SK-N-SH (cell line): ENCODE results near the gene TSPAN12.

Experiments used
- CHD2 ChIP-seq: fragments of 150-350 bp; IDR thresholded peaks from 2 replicates; pipeline ENCODE4 v1.6.1; 2018; ENCODE audit warnings: low read length; ENCODE audit not compliant: partially characterized antibody
- CTCF ChIP-seq: fragments of 200-600 bp; sonication (generic); IDR thresholded peaks from 2 replicates; pipeline ENCODE4 v1.6.1; 2017; ENCODE audit warnings: antibody characterized with exemption, mild to moderate bottlenecking, moderate library complexity
- MXI1 ChIP-seq: IDR thresholded peaks from 2 replicates; pipeline ENCODE4 v1.6.1; 2012; ENCODE audit warnings: mild to moderate bottlenecking, low read depth, low read length, improper control_type of control experiment
- POLR2AphosphoS5 ChIP-seq: IDR thresholded peaks from 2 replicates; pipeline ENCODE4 v1.6.1; 2012; ENCODE audit warnings: low read depth, low read length

GRCh38 chr7:120817851-120818250, 40.1 kb downstream of the TSPAN12 start:
- TF ChIP-seq CTCF = no peak
- TF ChIP-seq MXI1 = no peak
- no peak for TF ChIP-seq CHD2
- no peak for TF ChIP-seq POLR2AphosphoS5
